Hematopoietic multipotent progenitor cell treated with erythropoietin and hydrocortisone succinate and interleukin-3 and kit ligand, for 8 days (in vitro differentiated cells): Measurements from ENCODE around the gene CDK5.
"Not testable (repeated sequence)": the region's sequence is repeated elsewhere in the genome, so short reads cannot be mapped to it uniquely, and the experiment has no call there.

Source experiments
- DNase-seq: peaks from one replicate; pipeline ENCODE4 v3.0.0-alpha.2; 2015

Gene CDK5

GRCh38 chr7:151013356-151013732 lies 44.4 kb downstream of the CDK5 start:
- no peak for DNase-seq

GRCh38 chr7:151012911-151013347 lies 44.8 kb downstream of the CDK5 start:
- peak; percentile 54 for DNase-seq

- no peak for DNase-seq
Measured at GRCh38 chr7:151012031-151012692, 45.5 kb downstream of the CDK5 start.

- not testable (repeated sequence) for DNase-seq
Measured at GRCh38 chr7:151011616-151012015, 46.1 kb downstream of the CDK5 start.

- no peak for DNase-seq
Measured at GRCh38 chr7:151011097-151011409, 46.6 kb downstream of the CDK5 start.

GRCh38 chr7:151010307-151011096 lies 47.2 kb downstream of the CDK5 start:
- no peak for DNase-seq

- DNase-seq: no peak
Measured at GRCh38 chr7:151010037-151010306, 47.7 kb downstream of the CDK5 start.

- DNase-seq: no peak
Measured at GRCh38 chr7:151009327-151010036, 48.2 kb downstream of the CDK5 start.

GRCh38 chr7:151008511-151009323 lies 49.0 kb downstream of the CDK5 start:
- DNase-seq: peak; percentile 84

- peak; percentile 90 for DNase-seq
Measured at GRCh38 chr7:151008143-151008510, 49.6 kb downstream of the CDK5 start.

- no peak for DNase-seq
Measured at GRCh38 chr7:151007469-151007898, 50.2 kb downstream of the CDK5 start.

- no peak for DNase-seq
Measured at GRCh38 chr7:151006590-151007300, 51.0 kb downstream of the CDK5 start.

GRCh38 chr7:151005566-151005965 lies 52.1 kb downstream of the CDK5 start:
- no peak for DNase-seq
